ENCODE results near the gene BPIFB6. TPM values are rescaled to one million over a fixed set of nuclear protein-coding genes. Genes with fewer than 3 reads are reported as not detected.

The BPIFB6 gene
- total and polyA plus RNA-seq, 2 donors (not counting 1 experiment from before 2014, with no cell fraction given), result not detected

- TF ChIP-seq EZH2 (IDR thresholded peaks at IDR 0.05; ENCODE audit: low read length, missing control alignments) (no peak), CTCF (conservative IDR thresholded peaks at IDR 0.05 in 1 of 2, IDR thresholded peaks at IDR 0.05 in 1 of 2; ENCODE audit: low read depth in 1 of 2, low read length in 2 of 2) (no peak)
- Histone ChIP-seq H2AFZ (ENCODE audit: low read length) (no peak overlapping the region), H3K9me3 (ENCODE audit: control insufficient read depth, insufficient read depth, low read depth, low read length) (no peaks in the 10 kb centered on the region), H3K27me3 (ENCODE audit: control insufficient read depth, insufficient read depth, low read length) (no peaks in the 10 kb centered on the region), H3K36me3 (ENCODE audit: control insufficient read depth, insufficient read depth, low read length) (no peaks in the 10 kb centered on the region), H3K79me2 (ENCODE audit: control insufficient read depth, insufficient read depth, low read length) (no peaks in the 10 kb centered on the region), H4K20me1 (ENCODE audit: control insufficient read depth, extremely low read depth, insufficient read depth, low read length) (no peaks in the 10 kb centered on the region), H3K4me2 (ENCODE audit: extremely low read depth, insufficient read depth, low read length) (no peak overlapping the region), H3K27ac (ENCODE audit: insufficient read depth, low read length) (no peak overlapping the region), H3K4me1 (ENCODE audit: control insufficient read depth, extremely low read depth, insufficient read depth, low read length) (no peaks in the 10 kb centered on the region), H3K9ac (ENCODE audit: insufficient read depth, low read length) (no peak overlapping the region), H3K4me3 (replicated peaks in 1 of 4; ENCODE audit: control extremely low read depth in 1 of 4, insufficient read depth in 1 of 4, low read depth in 3 of 4, low read length in 4 of 4) (no peak overlapping the region)
- no peak for DNase-seq (ENCODE audit: low read depth in 2 of 2)
Measured at GRCh38 chr20:33024609-33025317, 6.7 kb upstream of the BPIFB6 start.

DNA sequence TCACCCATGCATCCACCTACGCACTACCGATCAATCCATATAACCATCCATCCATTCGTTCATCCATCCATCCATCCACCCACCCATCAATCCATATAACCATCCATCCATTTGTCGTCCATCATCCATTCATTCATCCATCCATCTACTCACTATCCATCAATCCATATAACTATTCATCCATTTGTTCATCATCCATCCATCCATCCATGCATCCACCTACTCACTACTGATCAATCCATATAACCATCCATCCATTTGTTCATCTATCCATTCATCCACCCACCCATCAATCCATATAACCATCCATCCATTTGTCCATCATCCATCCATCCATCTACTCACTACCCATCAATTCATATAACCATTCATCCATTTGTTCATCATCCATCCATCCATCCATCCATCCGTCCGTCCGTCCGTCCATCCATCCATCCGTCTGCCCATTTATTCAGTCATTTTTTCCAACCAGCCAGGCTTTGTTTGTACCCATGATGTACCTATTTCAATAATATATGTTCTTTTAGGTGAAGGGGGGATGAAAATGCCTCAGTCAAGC lies 6.1 kb upstream of the BPIFB6 start:
- Histone ChIP-seq H3K79me2 (ENCODE audit: control insufficient read depth, insufficient read depth, low read length) (no peaks in the 10 kb centered on the region), H3K27me3 (ENCODE audit: control insufficient read depth, insufficient read depth, low read length) (no peaks in the 10 kb centered on the region), H3K4me2 (ENCODE audit: extremely low read depth, insufficient read depth, low read length) (no peak overlapping the region), H3K27ac (ENCODE audit: insufficient read depth, low read length) (no peak overlapping the region), H3K4me1 (ENCODE audit: control insufficient read depth, extremely low read depth, insufficient read depth, low read length) (no peaks in the 10 kb centered on the region), H3K9ac (ENCODE audit: insufficient read depth, low read length) (no peak overlapping the region), H3K4me3 (replicated peaks in 1 of 4; ENCODE audit: control extremely low read depth in 1 of 4, insufficient read depth in 1 of 4, low read depth in 3 of 4, low read length in 4 of 4) (no peak overlapping the region), H3K9me3 (ENCODE audit: control insufficient read depth, insufficient read depth, low read depth, low read length) (no peaks in the 10 kb centered on the region), H2AFZ (ENCODE audit: low read length) (no peak overlapping the region), H3K36me3 (ENCODE audit: control insufficient read depth, insufficient read depth, low read length) (no peaks in the 10 kb centered on the region), H4K20me1 (ENCODE audit: control insufficient read depth, extremely low read depth, insufficient read depth, low read length) (no peaks in the 10 kb centered on the region)
- TF ChIP-seq CTCF (conservative IDR thresholded peaks at IDR 0.05 in 1 of 2, IDR thresholded peaks at IDR 0.05 in 1 of 2; ENCODE audit: low read depth in 1 of 2, low read length in 2 of 2) (no peak), EZH2 (IDR thresholded peaks at IDR 0.05; ENCODE audit: low read length, missing control alignments) (no peak)
- DNase-seq (ENCODE audit: low read depth in 2 of 2), result no peak

DNA sequence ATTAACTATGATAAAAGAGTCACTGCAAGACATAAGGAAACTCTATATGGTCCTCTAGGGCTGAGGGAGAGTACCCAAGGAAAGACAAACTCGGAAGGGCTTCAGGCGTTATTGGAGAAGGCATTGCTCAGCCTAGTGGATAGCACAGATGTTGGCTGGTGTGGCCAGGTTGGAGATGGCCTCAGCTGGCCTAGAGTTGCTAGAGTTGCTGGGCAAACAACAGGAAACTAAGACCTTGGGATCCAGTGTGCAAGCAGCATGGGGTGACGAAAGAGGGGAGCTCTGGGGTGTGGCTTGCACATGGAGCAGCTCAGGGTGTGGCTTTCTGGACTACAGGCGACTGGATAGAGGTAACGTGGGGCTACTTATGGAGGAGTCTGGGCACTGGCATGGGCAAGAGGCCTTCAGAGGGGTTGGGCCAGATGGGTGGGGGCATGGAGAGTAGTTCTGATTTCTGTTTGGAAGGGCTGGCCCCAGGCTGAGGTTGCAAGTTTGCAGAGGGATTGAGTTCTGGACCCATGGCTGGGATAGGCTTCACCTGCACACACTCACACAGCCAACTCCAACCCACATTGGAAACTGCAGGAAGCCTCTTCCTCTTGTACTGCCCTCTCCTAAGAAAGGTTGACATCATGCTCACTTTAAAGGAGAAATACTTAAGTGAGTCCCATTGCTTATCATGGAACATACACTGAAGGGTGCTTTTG lies 5.2 kb upstream of the BPIFB6 start:
- Histone ChIP-seq H4K20me1 (ENCODE audit: control insufficient read depth, extremely low read depth, insufficient read depth, low read length) (no peaks in the 10 kb centered on the region), H3K9ac (ENCODE audit: insufficient read depth, low read length) (no peak overlapping the region), H3K36me3 (ENCODE audit: control insufficient read depth, insufficient read depth, low read length) (no peaks in the 10 kb centered on the region), H3K9me3 (ENCODE audit: control insufficient read depth, insufficient read depth, low read depth, low read length) (no peaks in the 10 kb centered on the region), H3K79me2 (ENCODE audit: control insufficient read depth, insufficient read depth, low read length) (no peaks in the 10 kb centered on the region), H3K4me1 (ENCODE audit: control insufficient read depth, extremely low read depth, insufficient read depth, low read length) (no peaks in the 10 kb centered on the region), H3K27ac (ENCODE audit: insufficient read depth, low read length) (no peak overlapping the region), H3K27me3 (ENCODE audit: control insufficient read depth, insufficient read depth, low read length) (no peaks in the 10 kb centered on the region), H3K4me3 (replicated peaks in 1 of 4; ENCODE audit: control extremely low read depth in 1 of 4, insufficient read depth in 1 of 4, low read depth in 3 of 4, low read length in 4 of 4) (no peak overlapping the region), H3K4me2 (ENCODE audit: extremely low read depth, insufficient read depth, low read length) (no peak overlapping the region), H2AFZ (ENCODE audit: low read length) (no peak overlapping the region)
- TF ChIP-seq EZH2 (IDR thresholded peaks at IDR 0.05; ENCODE audit: low read length, missing control alignments), result no peak
- TF ChIP-seq CTCF (conservative IDR thresholded peaks at IDR 0.05 in 1 of 2, IDR thresholded peaks at IDR 0.05 in 1 of 2; ENCODE audit: low read depth in 1 of 2, low read length in 2 of 2), result no peak
- no peak for DNase-seq (ENCODE audit: low read depth in 2 of 2)

Data from fibroblast of lung (primary cell).